Transverse colon (tissue), 3 donors: ENCODE data around the gene KIAA1755.

Experiments used
- EP300 ChIP-seq: sonication (generic); formaldehyde crosslinking; IDR thresholded peaks from one replicate; pipeline ENCODE4 v1.6.1; 2017; ENCODE audit warnings: antibody characterized with exemption, low read depth
- POLR2A ChIP-seq: fragments of 450-650 bp; IDR thresholded peaks from one replicate; pipeline ENCODE4 v1.6.1; 2016; ENCODE audit warnings: antibody characterized with exemption, mild to moderate bottlenecking, moderate library complexity
- TF ChIP-seq, protein P1 (sequence below), 5 experiments: fragments of 200-600 bp in 3 of 5; fragments of 450-650 bp in 2 of 5; sonication (generic) in 3 of 5; IDR thresholded peaks; 1 replicate in 2 of 5; 2 replicates in 3 of 5; pipeline ENCODE4 v1.5.1; 2016 to 2017; ENCODE audit warnings: antibody characterized with exemption in 5 of 5, inconsistent platforms in 3 of 5, mild to moderate bottlenecking in 2 of 5, moderate library complexity in 1 of 5

DNA sequence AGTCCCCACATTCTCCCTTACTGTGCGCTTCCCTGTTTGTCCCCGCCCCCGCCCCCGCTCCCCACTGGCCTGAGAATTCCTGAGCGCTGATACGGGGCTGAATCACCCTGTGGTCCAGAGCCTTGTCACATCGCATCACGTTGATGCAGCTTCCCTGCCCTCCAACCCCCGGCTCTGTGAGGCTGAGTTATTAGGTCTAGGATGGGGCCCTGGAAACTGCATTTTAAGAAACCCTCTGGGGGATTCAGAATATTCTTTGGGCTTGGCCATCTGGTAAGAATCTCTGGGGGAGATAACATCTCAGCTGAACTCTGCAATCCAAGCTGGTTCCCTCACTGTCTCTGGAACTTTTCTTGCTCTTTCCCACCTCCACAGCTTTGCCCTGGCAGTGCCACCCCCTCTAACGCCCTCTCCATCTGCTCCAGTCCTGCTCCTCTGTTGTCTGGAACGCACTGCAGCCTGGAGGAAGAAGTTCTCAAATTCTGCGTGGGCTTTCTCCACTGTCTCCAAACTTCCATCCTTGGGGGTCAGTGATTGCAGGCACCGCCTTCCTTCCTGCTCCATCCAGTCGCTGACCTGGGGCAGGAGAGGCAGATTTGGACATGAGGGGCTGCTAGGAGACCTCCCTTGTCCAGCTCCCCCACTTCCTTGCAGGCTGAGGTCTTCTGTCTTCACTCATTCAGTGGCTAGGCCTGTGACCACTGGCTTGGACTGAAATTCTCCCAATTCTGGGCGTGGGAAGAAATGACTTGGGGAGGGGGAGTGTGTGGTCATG lies 42.6 kb downstream of the KIAA1755 start:
- TF ChIP-seq, protein P1, sequence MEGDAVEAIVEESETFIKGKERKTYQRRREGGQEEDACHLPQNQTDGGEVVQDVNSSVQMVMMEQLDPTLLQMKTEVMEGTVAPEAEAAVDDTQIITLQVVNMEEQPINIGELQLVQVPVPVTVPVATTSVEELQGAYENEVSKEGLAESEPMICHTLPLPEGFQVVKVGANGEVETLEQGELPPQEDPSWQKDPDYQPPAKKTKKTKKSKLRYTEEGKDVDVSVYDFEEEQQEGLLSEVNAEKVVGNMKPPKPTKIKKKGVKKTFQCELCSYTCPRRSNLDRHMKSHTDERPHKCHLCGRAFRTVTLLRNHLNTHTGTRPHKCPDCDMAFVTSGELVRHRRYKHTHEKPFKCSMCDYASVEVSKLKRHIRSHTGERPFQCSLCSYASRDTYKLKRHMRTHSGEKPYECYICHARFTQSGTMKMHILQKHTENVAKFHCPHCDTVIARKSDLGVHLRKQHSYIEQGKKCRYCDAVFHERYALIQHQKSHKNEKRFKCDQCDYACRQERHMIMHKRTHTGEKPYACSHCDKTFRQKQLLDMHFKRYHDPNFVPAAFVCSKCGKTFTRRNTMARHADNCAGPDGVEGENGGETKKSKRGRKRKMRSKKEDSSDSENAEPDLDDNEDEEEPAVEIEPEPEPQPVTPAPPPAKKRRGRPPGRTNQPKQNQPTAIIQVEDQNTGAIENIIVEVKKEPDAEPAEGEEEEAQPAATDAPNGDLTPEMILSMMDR (IDR thresholded peaks at IDR 0.05) = no peak
- no peak for TF ChIP-seq POLR2A
- TF ChIP-seq EP300 = no peak
